NB4 (cell line): ENCODE data around the gene ITPR2.

Experiments
- CTCF ChIP-seq: IDR thresholded peaks from one replicate; pipeline ENCODE4 v1.5.1; 2012; ENCODE audit warnings: low read depth, low read length
- MAX ChIP-seq: IDR thresholded peaks from 2 replicates; pipeline ENCODE4 v1.6.1; 2011; ENCODE audit warnings: low read depth, low read length
- POLR2A ChIP-seq: IDR thresholded peaks from 2 replicates; pipeline ENCODE4 v1.6.1; 2011; ENCODE audit warnings: mild to moderate bottlenecking; ENCODE audit not compliant: insufficient read length; ENCODE audit errors: extremely low read depth

- TF ChIP-seq CTCF (no peak), POLR2A (no peak), MAX (no peak)
Measured at GRCh38 chr12:26689281-26689841, 143.6 kb downstream of the ITPR2 start.
